RKO (cell line): ENCODE data around the gene ATF6B.

ENCODE experiments used
- DNase-seq: peaks from one replicate; pipeline ENCODE4 v3.0.0-alpha.2; 2016; ENCODE audit warnings: low spot score

Gene ATF6B

DNA sequence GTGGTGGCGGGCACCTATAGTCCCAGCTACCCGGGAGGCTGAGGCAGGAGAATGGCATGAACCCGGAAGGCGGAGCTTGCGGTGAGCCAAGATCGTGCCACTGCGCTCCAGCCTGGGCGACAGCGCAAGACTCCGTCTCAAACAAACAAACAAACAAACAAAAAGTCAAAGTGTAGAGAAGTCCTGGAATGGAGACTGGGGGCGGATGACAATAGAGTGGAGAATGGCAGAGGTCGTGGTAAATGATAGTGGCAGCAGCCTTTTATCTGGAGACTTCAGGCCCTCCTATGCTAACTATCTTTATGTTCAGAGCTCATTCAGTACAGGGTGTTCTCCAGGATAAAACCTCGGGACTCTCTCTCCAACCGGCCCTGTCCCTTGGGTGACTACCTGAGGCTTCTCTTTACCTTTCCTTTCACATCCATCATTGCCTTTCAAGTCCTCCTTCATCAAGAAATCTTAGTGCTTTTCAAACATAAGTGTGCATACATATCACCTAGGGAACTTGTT is 3.4 kb upstream of the ATF6B start:
- no peak for DNase-seq

DNA sequence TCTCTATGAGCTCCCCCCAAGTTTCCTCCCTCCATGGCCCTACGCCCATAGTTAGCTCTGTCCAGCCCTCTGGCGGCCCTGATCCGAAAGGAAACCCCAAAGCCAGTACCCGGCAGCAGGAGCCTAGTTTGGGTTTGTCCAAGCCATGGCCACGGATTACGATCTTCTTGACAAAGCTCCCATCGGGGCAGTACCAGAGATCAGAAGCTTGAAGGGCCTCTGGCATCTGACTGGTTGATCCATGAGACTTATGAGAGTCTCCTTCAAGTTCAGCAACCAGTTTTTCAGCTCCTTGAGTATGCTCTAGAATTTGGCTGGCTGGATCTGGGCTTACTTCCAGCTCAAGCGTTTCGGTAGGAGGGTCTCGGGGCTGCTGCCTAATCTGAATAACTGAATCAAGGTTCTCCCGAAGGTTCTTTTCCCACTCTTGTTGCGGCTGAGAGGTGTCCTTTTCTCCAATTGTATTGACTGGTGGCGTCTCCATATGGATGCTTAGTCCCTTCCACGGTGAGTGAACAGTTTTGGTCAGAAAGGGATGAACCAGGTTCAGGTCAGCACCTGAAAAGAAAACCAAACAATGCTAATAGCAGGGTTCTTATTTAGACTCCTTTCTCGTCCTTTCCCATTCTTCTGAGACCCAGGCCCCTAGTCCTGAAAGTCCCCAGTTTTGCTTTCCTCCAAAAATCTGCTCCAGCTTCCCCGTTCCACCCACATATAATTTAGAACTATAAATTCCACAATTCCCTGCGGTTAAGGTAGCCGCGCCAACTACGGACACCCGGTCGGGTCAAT is 1.4 kb upstream of the ATF6B start:
- peak; percentile 35 for DNase-seq

- no peak for DNase-seq
Measured at GRCh38 chr6:32128751-32129296, 778 bp upstream of the ATF6B start.

DNA sequence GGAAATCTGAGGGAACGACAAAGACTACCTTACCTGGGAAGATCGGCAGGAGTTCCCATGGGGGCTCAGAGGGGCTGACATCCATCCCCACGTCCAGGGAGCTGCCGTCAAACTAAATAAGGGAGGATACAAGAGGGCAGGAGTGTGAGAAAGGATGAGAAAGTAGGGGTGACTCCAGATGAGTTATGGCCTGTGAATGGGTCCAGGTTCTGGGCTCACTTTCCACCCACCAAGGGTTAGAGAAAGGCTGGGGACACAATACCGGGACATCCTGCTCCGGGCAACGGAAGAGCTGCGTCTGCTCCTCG is 683 bp downstream of the ATF6B start:
- DNase-seq: peak; percentile 46

- DNase-seq: peak; percentile 44
Measured at GRCh38 chr6:32126880-32127279, 1.2 kb downstream of the ATF6B start.

GRCh38 chr6:32123681-32124080 is 4.4 kb downstream of the ATF6B start:
- DNase-seq: no peak

DNA sequence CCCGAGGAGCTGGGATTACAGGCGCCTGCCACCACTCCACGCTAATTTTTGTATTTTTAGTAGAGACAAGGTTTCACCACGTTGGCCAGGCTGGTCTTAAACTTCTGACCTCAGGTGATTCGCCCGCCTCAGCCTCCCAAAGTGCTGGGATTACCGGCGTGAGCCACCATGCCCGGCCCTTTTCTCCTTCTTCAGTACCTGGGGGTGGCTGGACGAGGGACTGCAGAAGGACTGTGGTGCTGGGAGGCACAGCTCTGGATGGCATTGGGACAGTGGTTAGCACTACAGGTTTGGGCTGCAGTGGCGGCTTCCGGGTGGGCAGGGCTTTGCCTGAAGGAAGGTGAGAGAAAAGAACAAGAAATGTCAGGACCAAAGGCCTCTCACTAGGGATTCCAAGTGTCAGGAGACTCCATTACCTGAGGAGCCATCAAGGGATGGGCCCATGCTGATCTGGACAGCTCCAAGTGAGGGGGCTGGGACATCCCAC is 7.4 kb downstream of the ATF6B start:
- DNase-seq: no peak

DNA sequence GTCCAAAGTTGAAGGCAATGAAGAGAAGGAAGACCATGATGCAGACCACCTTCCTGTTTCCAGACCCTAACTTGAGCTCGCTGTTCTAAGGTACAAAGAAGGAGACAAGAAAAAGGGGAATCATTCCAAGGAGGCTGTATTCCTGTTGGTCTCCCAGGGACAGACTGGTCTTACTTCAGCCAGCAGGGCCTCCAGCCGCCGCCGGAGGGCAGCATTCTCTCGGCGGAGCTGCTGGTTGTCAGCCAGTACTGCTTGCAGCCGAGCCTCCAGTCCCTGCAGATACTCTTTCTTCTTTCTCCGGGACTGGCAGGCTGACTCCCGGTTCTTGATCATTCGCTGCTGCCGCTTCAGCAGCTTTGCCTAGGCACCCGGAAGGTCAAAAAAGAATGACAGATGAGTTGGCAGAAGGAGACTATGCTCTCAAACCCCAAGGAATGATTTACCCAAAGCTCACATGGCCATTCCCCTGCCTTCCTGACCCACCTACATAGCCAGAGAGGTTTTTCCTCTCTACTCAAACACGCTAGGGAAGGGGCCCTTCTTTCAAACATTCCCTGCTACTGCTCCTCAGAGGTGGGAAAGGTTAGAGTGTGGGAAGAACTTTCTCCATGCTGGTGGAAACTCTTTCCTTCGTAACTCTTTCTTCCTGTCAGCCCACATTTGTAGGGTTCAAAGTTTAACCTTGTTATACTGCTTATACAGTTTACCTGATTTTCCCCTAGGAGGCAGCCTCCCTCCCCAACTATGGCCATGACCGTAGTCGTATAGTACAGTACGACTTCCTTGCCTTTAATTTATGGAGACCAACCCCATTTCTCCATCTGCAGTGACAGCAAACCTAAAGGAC is 9.0 kb downstream of the ATF6B start:
- DNase-seq: peak; percentile 88

DNA sequence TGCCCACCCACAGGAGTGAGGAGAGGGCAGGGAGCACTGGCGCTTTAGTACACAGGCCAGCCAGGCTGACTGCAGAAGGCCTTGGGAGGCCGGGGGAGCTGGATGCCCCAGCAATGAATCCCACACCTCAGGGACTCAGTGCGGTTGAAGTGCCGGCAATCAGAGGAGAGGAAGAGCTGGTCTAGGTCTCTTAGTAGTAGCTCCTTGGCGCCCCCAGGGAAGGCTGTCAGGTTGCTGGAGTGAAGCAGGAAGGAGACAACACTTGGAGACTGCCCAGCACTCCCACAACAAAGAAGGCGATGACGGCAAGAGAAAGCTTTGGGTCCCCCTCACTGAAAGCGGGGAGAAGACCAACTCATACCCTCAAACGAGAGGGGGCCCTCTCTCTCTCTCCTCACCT is 10.6 kb downstream of the ATF6B start:
- no peak for DNase-seq

GRCh38 chr6:32116674-32117073 is 11.4 kb downstream of the ATF6B start:
- DNase-seq: peak; percentile 29

DNA sequence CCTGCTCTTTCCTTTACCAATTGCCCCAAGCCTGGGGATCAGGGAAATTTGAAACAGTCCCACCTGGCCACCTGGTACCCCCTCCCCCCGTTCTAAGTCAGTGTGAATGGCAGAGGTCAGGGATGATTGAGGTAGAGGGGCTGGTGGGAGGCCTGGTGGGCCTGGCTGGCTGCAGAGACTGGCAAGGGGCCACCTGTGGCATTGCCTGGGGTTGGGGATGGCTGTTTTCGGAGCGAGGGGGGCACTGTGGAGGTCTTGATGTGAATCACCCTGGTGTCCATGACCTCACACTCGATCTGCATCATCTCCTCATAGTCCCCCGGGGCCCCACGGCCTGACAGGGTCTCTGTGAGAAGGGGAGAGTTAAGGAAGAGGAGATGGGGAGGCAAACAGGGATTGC is 12.4 kb downstream of the ATF6B start:
- DNase-seq: no peak

DNA sequence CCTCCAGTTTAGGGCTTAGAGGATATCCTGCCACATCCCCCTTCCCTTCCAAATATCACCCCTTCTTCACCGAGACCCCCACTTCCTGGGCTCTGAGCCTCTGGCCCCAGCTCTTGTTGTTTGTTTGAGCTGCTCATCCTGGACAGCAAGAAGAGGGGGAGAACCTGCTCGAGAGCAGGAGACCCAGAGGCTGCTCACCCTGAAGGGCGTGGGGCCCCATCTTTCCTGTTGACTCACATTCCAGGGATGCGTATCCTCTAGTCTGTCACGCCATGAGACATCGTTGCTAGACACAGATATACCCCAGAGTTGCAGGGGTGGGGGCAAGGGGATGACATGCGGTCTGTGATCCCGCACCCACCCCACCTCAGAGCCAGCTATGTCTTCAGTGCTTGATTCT is 13.2 kb downstream of the ATF6B start:
- no peak for DNase-seq

GRCh38 chr6:32113386-32114352 is 14.4 kb downstream of the ATF6B start:
- peak; percentile 54 for DNase-seq

GRCh38 chr6:32112431-32112980 is 15.5 kb downstream of the ATF6B start:
- DNase-seq: no peak

- no peak for DNase-seq
Measured at GRCh38 chr6:32111424-32112066, 16.5 kb downstream of the ATF6B start.

- no peak for DNase-seq
Measured at GRCh38 chr6:32110632-32111031, 17.4 kb downstream of the ATF6B start.

DNA sequence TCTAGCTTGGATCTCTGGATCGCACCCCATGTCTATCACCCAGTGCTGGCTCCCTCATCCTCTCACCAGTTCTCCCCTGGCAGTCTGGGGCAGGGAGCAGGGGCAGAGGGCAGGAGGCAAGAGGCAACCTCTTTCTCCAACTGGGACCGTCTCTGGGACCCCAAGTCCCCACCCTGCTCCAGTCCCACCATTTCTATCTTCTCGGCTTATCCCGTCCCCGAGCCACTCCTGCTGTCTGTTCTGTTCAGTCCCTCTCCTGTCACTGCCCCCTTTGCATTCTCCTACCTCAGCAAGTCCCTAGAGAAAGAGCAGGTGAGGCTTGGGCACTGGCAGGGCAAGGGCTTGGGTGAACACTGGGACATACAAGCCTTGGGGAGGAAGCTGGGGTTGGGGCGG is 18.3 kb downstream of the ATF6B start:
- no peak for DNase-seq

DNA sequence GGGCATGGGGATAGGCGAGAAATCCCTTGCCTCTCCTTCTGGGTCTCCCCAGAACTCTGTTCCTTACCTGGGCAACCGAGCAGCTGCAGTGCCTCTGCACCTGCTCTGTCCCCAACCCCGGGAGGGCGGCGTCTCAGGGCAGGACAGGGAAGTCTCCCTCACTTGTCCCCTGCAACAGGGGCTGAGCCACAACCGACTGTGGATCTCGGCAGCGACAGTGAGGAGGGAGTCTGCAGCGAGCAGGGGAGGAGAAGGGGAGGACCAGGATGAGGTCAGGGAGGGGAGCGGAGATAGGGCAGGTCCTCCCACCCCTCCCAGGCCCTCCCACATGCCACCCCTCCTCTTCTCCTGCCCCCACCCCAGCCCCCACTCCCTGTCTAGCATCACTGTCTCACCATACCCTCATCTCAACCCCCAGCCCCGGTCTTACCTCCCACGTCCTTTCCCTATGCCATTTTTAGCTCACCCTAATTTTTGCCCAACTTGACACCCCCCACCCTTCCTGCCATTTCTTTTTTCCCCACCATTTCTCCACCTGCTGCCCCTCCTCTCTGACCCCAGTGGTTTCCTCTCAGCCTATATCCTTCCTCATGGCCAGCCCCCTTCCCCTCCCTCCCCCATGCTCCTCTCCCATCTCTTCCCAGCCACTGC is 18.8 kb downstream of the ATF6B start, which contains the start of gene TNXB:
Gene TNXB, minus strand, starts transcription at position 225 of the 651 bp plus-strand sequence. CDS start 11,140 bp downstream, outside the sequence.
- no peak for DNase-seq

DNA sequence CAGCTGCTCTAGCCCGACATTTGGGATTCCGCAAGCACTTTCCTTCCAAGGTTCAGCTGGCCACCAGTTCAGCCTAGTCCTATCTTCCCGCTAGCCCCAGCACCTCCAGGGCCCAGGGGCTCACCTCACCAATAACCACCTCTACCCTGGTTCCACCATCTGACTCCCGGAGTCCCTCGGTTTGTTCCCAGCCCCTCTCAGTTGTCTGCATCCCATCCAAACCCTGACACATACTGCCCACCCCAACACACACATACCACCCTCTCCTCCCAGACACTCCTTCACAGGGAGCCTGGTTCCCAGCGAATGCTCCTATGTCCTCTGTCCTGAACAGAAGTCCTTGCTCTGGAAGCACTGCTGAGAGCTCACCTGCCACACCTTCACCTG is 19.3 kb downstream of the ATF6B start:
- DNase-seq: no peak

- DNase-seq: peak; percentile 16
Measured at GRCh38 chr6:32108094-32108627, 19.9 kb downstream of the ATF6B start.
